HG03060 (cell line): ENCODE measurements around the gene NUDCD3.
"Not testable (repeated sequence)": the region's sequence is repeated elsewhere in the genome, so short reads cannot be mapped to it uniquely, and the experiment has no call there.

Source experiments
- ATAC-seq: cut with Tn5 transposase; IDR thresholded peaks from one replicate; pipeline ENCODE4 v1.9.1; 2021; ENCODE audit warnings: low read depth, moderate number of reproducible peaks; ENCODE audit not compliant: unreplicated experiment

NUDCD3 gene

DNA sequence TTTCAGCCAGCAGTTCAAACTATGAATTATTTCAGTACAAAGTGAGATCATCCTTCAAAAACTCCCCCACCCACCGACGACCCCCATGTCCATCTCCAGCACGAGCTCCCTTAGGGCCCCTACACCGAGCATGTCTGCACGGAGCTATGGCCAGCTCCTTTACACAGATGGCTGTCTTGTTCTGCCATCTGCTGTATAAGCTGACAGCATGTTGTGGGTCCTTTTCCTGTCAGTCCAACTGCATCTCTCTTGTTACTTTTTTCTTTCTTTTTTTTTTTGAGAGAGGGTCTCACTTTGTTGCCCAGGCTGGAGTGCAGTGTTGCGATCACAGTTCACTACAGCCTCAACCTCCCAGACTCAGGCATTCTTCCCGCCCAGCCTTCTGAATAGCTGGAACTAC, 29.1 kb upstream of the NUDCD3 start:
- no peak for ATAC-seq

DNA sequence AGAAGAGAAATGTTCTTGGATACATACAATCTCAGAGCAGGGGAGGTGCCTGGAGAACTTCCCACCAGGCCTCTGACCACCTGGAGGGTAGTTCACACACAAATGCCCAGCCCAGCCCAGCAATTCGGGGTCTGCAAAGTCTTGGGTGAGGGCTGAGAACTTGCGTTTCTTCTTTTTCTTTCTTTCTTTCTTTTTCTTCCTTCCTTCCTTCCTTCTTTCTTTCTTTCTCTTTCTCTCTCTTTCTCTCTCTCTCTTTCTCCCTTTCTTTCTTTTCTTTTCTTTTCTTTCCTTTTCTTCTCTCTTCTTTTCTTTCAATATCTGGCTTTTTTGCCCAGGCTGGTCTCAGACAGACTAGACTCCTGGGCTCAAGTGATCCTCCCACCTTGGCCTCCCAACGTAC, 28.3 kb upstream of the NUDCD3 start:
- no peak for ATAC-seq

GRCh38 chr7:44517175-44517574, 26.7 kb upstream of the NUDCD3 start:
- ATAC-seq: no peak

- ATAC-seq: no peak
These were observed 25.3 kb upstream of the NUDCD3 start for GRCh38 chr7:44515590-44516268.

GRCh38 chr7:44512736-44513135, 22.3 kb upstream of the NUDCD3 start:
- no peak for ATAC-seq

DNA sequence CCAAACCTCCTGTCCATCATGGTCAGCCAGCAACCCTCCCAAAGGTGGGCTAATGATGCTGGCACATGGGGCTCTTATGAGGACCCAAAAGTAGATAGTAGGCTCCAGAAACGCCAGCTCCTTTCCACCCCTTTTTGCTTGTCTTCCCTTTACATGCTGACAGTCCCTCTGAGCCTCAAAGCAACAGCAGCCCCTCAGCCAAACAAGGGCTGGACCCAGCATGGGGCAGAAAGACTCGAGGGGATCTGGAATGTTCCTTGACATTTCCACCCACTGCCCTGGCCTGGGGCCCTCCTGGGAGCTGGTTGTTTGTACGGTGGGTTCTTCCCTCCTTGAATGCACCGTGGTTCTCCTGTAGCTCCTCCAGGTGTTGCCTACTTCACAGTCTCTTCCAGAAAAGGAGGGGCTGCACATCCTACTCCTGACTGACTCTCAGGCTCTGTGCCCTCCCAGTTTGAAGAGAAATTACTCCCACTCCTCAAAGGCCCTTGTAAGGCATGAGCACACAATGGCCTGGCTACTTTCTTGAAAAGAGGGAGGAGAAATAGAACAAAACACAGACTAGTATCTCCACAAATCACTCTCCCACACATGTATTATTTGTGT, 21.5 kb upstream of the NUDCD3 start:
- ATAC-seq: no peak

DNA sequence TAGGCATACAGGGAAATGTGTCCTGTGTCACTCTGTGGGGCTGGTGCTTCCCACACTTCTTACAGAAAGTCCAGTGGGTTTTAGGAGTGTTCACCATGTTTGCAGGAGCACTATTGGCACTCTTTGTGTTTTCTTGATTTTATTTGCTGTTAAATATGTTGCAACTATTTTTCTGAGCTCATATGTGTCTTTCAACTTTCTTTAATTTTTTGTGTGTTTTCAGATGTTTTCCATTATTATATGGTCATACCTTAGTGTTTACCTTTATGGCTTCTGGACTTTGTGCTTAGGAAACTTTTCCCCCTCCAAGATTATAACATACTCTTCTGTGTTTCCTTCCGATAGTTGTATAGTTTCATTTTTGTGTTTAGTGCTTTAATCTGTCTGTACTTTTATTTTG, 20.8 kb upstream of the NUDCD3 start:
- no peak for ATAC-seq

DNA sequence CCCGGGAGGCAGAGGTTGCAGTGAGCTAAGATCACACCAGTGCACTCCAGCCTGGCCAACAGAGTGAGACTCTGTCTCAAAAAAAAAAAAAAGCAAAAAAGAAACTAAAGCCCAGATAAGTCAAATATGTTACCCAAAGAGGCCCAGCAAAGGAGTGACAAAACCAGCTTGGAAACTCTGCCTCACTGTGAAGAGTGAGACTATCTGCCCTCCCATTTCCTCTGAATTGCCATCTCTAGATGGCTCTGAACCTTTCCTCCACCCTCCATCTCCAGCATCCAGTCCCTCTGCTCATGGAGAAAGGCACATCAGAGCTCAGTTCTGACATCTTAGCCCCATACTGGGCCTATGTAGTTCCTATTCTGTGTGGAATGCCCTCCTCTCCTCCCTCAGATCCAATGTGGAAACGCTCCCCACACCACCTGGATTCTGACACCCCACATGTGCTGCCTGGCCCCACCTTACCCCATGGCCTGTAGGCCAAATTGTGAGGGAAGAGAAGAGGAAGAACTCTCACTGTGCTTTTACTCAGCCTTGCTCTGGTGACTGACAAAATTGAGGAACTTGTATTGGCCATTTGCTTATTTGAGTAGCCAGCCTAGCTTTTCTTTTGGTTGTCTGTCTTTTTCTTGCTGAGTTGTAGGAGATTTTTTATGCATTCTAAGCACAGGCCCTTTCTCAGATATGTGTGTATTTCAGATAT, 18.0 kb upstream of the NUDCD3 start:
- ATAC-seq: no peak

GRCh38 chr7:44506592-44507288, 16.3 kb upstream of the NUDCD3 start:
- not testable (repeated sequence) for ATAC-seq

- ATAC-seq: no peak
These were observed 15.1 kb upstream of the NUDCD3 start for GRCh38 chr7:44505595-44505994.

- ATAC-seq: no peak
These were observed 7.9 kb upstream of the NUDCD3 start for GRCh38 chr7:44498230-44498954.

GRCh38 chr7:44497155-44498027, 6.9 kb upstream of the NUDCD3 start:
- no peak for ATAC-seq

- no peak for ATAC-seq
These were observed 5.9 kb upstream of the NUDCD3 start for GRCh38 chr7:44496385-44496784.

DNA sequence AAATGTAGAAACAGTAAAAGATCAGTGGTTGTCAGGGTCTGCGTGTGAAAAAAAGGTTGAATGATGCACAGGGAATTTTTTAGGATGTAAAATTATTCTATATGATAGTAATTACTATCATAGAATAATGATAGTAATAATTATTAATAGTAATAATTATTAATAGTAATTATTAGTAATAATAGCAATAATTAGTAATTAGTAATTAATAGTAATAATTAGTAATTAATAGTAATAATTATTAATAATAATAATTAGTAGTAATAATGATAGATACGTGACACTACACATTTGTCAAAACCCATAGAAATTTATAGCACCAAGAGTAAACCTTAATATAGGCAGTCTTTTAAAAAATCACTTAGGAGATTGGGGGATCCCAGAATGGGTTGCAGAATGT, 4.5 kb upstream of the NUDCD3 start:
- no peak for ATAC-seq

GRCh38 chr7:44491229-44491628, 771 bp upstream of the NUDCD3 start:
- no peak for ATAC-seq

DNA sequence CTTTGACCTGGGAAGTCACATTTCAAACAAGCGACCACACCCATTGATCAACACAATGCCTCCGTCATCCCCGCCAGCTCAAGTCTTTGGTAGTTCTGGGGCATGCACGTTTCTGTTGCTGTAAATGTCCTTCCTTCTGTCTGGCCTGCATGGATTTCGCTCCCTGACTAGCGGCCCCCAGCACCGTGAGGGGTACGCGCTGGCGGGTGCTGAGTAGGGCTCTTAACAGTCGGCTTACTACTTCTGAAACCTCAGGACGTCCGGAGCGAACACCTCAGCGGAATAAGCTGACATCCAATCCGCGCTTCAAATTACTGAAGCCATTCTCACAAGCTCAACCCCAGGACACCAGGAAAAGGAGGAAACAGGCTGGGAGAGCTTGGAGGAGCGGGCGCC, 505 bp downstream of the NUDCD3 start:
- ATAC-seq: peak; percentile 18

GRCh38 chr7:44488955-44489354, 1.5 kb downstream of the NUDCD3 start:
- no peak for ATAC-seq

DNA sequence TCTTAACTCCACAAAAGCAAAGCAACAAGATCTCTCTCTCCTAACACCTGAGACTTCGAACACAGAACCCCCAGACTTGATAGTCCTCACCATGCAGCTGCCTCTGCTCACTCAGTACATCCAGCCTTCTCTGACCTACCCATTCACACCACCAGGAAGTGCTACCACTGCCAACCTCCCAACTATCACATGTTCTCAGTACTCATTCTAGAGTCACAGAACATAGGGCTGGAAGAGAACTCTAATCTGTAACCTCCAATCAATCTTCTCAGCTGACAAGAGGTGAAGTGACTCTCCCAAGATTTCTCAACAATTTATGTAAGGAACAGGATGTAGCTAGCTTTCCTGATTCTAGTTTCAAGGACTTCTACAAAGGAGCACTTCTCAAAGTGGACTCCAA, 3.8 kb downstream of the NUDCD3 start:
- ATAC-seq: no peak

DNA sequence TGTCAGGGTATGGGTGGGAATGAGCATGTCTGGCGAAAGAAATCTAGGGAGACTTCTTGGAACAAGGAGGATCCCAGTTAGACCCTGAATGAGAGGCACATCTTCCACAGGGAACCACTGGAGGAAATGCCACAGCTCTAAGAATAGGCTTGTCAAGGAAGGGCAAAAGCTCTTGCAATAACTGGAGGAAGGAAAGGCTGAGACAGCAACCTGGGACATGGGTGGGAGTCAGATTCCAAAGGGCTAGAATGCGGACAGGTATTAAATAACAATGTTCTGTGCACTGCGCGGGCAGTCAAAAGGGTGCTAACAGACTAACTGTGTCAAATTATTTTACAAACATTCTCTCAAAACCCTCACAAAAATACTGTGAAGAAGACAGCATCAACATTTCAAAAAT, 4.5 kb downstream of the NUDCD3 start:
- no peak for ATAC-seq
